Measurements from ENCODE around the gene APOM. TPM values are rescaled to one million over a fixed set of nuclear protein-coding genes. Genes with fewer than 3 reads are reported as not detected.

The APOM gene
- total RNA-seq, 2 experiments from 2014 or later: 1.5 to 2.1 TPM

DNA sequence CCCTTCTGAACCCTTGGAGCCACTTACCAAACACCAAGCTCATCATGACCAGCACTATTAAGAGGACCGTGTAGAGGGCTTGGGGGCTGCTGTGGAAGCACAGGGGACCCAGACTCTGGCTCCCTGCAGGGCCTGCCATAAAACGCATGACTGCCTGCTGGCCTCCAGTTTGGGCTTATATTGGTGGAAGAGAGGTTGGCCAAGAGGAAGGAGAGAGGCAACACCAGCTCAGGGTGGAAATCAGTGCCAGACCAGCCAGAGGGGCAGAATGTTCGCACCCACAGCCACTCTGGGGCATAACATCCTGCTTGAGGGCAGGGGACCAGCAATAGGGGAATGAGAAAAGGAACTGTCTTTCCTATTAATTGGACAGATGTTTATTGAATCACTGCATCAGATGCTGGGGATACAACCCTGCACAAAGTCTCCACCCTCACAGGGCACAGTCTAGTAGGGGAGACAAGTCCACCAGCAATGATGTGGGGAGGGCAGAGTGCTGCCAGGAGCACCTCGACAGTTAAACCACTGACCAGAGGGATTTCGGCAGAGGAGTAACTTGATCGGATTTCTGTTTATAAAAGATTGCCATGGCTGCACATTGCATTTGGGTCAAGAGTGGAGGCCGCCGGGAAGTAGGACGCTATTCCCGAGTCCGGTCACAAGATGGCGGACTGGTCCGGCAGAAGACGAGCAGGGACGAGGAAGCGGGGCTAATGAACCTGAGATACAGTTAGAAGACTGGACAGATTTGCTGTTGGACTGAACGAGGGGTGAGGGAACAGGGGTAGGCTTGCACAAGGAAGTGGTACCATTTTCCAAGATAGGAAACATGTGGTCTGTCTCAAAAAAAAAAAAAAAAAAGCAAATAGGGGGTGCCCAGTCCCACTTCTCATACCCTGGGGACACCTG, 24.8 kb downstream of the APOM start, which contains the start of gene LY6G5C:
Gene LY6G5C, minus strand, starts transcription at position 842 of the 909 bp plus-strand sequence. Its CDS starts 694 bp downstream, at position 148.
- BruUV-seq (replicated peaks): no TSS peak

GRCh38 chr6:31681135-31681671, 25.5 kb downstream of the APOM start:
- BruUV-seq (replicated peaks): no TSS peak
- H3K4me3 ChIP-seq (ENCODE audit: low read depth, low read length, poor library complexity, severe bottlenecking): peak overlapping the region; percentile 18

More for the DNA sequence above, 24.8 kb downstream of the APOM start, which contains the start of gene LY6G5C:
- H3K4me3 ChIP-seq (ENCODE audit: low read depth, low read length, poor library complexity, severe bottlenecking): peak within 1 kb of the TSS; percentile 18
- H3K4me1 ChIP-seq (ENCODE audit: insufficient read depth, low read length, poor library complexity, severe bottlenecking): peaks cover 30% of the 10 kb centered on the region
- H3K9me3 ChIP-seq (ENCODE audit: low read length): no peaks in the 10 kb centered on the region
- no peaks in the 10 kb centered on the region for H4K20me1 ChIP-seq (ENCODE audit: insufficient read depth, low read length)
- no peaks in the 10 kb centered on the region for H3K9me2 ChIP-seq (ENCODE audit: insufficient read depth, low read length)
- H3K79me2 ChIP-seq (ENCODE audit: insufficient read depth, low read depth, low read length): no peaks in the 10 kb centered on the region
- peak; percentile 74 for DNase-seq (ENCODE audit: low spot score)
- H3K4me2 ChIP-seq (ENCODE audit: low read length): peak within 1 kb of the TSS; percentile 56
- CTCF ChIA-PET (ENCODE audit: unreplicated experiment): no interaction called here
- no peak for TF ChIP-seq EZH2phosphoT487 (IDR thresholded peaks at IDR 0.05; ENCODE audit: borderline replicate concordance, low read depth, low read length)
- TF ChIP-seq, protein P1, sequence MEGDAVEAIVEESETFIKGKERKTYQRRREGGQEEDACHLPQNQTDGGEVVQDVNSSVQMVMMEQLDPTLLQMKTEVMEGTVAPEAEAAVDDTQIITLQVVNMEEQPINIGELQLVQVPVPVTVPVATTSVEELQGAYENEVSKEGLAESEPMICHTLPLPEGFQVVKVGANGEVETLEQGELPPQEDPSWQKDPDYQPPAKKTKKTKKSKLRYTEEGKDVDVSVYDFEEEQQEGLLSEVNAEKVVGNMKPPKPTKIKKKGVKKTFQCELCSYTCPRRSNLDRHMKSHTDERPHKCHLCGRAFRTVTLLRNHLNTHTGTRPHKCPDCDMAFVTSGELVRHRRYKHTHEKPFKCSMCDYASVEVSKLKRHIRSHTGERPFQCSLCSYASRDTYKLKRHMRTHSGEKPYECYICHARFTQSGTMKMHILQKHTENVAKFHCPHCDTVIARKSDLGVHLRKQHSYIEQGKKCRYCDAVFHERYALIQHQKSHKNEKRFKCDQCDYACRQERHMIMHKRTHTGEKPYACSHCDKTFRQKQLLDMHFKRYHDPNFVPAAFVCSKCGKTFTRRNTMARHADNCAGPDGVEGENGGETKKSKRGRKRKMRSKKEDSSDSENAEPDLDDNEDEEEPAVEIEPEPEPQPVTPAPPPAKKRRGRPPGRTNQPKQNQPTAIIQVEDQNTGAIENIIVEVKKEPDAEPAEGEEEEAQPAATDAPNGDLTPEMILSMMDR (conservative IDR thresholded peaks at IDR 0.05; ENCODE audit: low read length): peak; percentile 70
- POLR2A ChIA-PET: interaction anchor here (1.0 kb wide), 1 partner anchor 58 kb away, joined by 3 read pairs; no protein-coding TSS in a partner anchor
- H3K36me3 ChIP-seq (ENCODE audit: insufficient read depth, low read length): no peaks in the 10 kb centered on the region
- H3K27ac ChIP-seq (ENCODE audit: low read depth, low read length, poor library complexity, severe bottlenecking): no peak within 1 kb of the TSS
- peak within 1 kb of the TSS; percentile 33; the same call in 1 of the 2 replicates for H2AFZ ChIP-seq (ENCODE audit: low read length)
- intact Hi-C loops (cut with micrococcal nuclease; ENCODE audit: unreplicated experiment): loop anchor here (1.0 to 10.0 kb wide), 7 partner anchors 46 to 456 kb away; partner anchors contain the start of gene EHMT2

More at GRCh38 chr6:31681135-31681671, 25.5 kb downstream of the APOM start:
- ChIA-PET POLR2A (interaction anchor here (1.0 kb wide), 1 partner anchor 57 kb away, joined by 3 read pairs; no protein-coding TSS in a partner anchor), CTCF (ENCODE audit: unreplicated experiment) (interaction anchor here (0.5 kb wide), 1 partner anchor 183 kb away, joined by 4 read pairs; no protein-coding TSS in a partner anchor)
- TF ChIP-seq, protein P1 (conservative IDR thresholded peaks at IDR 0.05; ENCODE audit: low read length): no peak
- TF ChIP-seq EZH2phosphoT487 (IDR thresholded peaks at IDR 0.05; ENCODE audit: borderline replicate concordance, low read depth, low read length): no peak
- no peak overlapping the region for H3K27ac ChIP-seq (ENCODE audit: low read depth, low read length, poor library complexity, severe bottlenecking)
- intact Hi-C loops (cut with micrococcal nuclease; ENCODE audit: unreplicated experiment): loop anchor here (2.0 to 10.0 kb wide), 3 partner anchors 46 to 456 kb away; partner anchors contain the start of gene EHMT2
- peak; percentile 25 for DNase-seq (ENCODE audit: low spot score)
- no peaks in the 10 kb centered on the region for H3K9me3 ChIP-seq (ENCODE audit: low read length)
- no peaks in the 10 kb centered on the region for H3K79me2 ChIP-seq (ENCODE audit: insufficient read depth, low read depth, low read length)
- H3K9me2 ChIP-seq (ENCODE audit: insufficient read depth, low read length): no peaks in the 10 kb centered on the region
- H4K20me1 ChIP-seq (ENCODE audit: insufficient read depth, low read length): no peaks in the 10 kb centered on the region
- peaks cover 29% of the 10 kb centered on the region for H3K4me1 ChIP-seq (ENCODE audit: insufficient read depth, low read length, poor library complexity, severe bottlenecking)
- peak overlapping the region; percentile 33; the same call in 1 of the 2 replicates for H2AFZ ChIP-seq (ENCODE audit: low read length)
- H3K36me3 ChIP-seq (ENCODE audit: insufficient read depth, low read length): peaks cover 2% of the 10 kb centered on the region; the same call in 1 of the 2 replicates
- H3K4me2 ChIP-seq (ENCODE audit: low read length): peak overlapping the region; percentile 56
